Prostate gland (tissue), 1 donor: ENCODE data around the gene RNF227.

Source experiments
- POLR2A ChIP-seq: fragments of 450-650 bp; IDR thresholded peaks from one replicate; pipeline ENCODE4 v1.6.1; 2016; ENCODE audit warnings: antibody characterized with exemption, mild to moderate bottlenecking
- POLR2AphosphoS5 ChIP-seq: sonication (generic); formaldehyde crosslinking; IDR thresholded peaks from one replicate; pipeline ENCODE4 v1.6.1; 2017; ENCODE audit warnings: antibody characterized with exemption

GRCh38 chr17:7893187-7893880 is 22.8 kb downstream of the RNF227 start:
- no peak for TF ChIP-seq POLR2AphosphoS5
- TF ChIP-seq POLR2A = no peak
